K562 (cell line): ENCODE results near the gene KIF26B. TPM values are rescaled to one million over a fixed set of nuclear protein-coding genes. Genes with fewer than 3 reads are reported as not detected.

Source experiments
- ATAC-seq: fragments of 200-7000 bp; cut with Tn5 transposase; 3 replicates; pipeline ENCODE4 v1.9.1; 2020; ENCODE audit warnings: moderate library complexity
- BruUV-seq: library from RNA; stranded (reverse); fragments of 400-500 nt; replicated peaks from 2 replicates; lab custom pipeline; 2021; lab: Mats Ljungman, UMichigan
- CTCF ChIA-PET: fragments of 300-600 bp; formaldehyde crosslinking; extraction: SDS; loops from one replicate; lab custom pipeline; 2021; ENCODE audit warnings: low intra/inter-chr PET ratio; lab: Yijun Ruan, JAX
- POLR2A ChIA-PET: fragments of 300-600, 350-650 bp; sonication (Branson Sonifier 250); formaldehyde crosslinking; extraction: SDS; loops from one replicate; lab custom pipeline; 2021; ENCODE audit warnings: antibody characterized with exemption, inconsistent platforms; lab: Yijun Ruan, JAX
- DNase-seq, 4 experiments: peaks; one replicate each; pipeline versions ENCODE4 v3.0.0 to v3.0.0-alpha.2; 2011 to 2018; ENCODE audit warnings: low spot score in 3 of 4, mixed read lengths in 3 of 4; ENCODE audit errors: extremely low read depth in 1 of 4
- FAIRE-seq: peaks from 2 replicates; lab custom pipeline; 2011; peaks lifted over from hg19 to GRCh38; lab: Jason Lieb, UNC
- H2AFZ ChIP-seq: 2 replicates; pipeline ENCODE4 v1.6.0; 2011; ENCODE audit warnings: low read depth, low read length, control low read depth, inconsistent platforms
- H3K27ac ChIP-seq: fragments of 200-600 bp; 3 replicates; pipeline ENCODE4 v1.8.0; 2011; ENCODE audit warnings: low read depth, mild to moderate bottlenecking, control low read depth, inconsistent platforms, low read length, moderate library complexity, mixed read lengths; ENCODE audit errors: extremely low read depth
- H3K27me3 ChIP-seq, 2 experiments: fragments of 300-600 bp in 1 of 2; 2 replicates in 1 of 2; 3 replicates in 1 of 2; pipeline versions ENCODE4 v1.6.0 to v1.8.0; 2011; ENCODE audit warnings: inconsistent platforms in 2 of 2, low read length in 2 of 2, mild to moderate bottlenecking in 1 of 2, mixed read lengths in 1 of 2, moderate library complexity in 1 of 2; ENCODE audit not compliant: control insufficient read depth in 2 of 2, insufficient read depth in 2 of 2
- H3K36me3 ChIP-seq: fragments of 300-600 bp; 3 replicates; pipeline ENCODE4 v1.8.0; 2011; ENCODE audit warnings: mild to moderate bottlenecking, low read length, inconsistent platforms; ENCODE audit not compliant: control insufficient read depth, insufficient read depth
- H3K4me1 ChIP-seq, 2 experiments: fragments of 200-600 bp in 1 of 2; replicated peaks in 1 of 2; 2 replicates in 1 of 2; 3 replicates in 1 of 2; pipeline versions ENCODE4 v1.5.1 to v1.8.0; 2011; ENCODE audit warnings: inconsistent platforms in 2 of 2, low read length in 2 of 2, mild to moderate bottlenecking in 1 of 2, mixed read lengths in 1 of 2, moderate library complexity in 1 of 2; ENCODE audit not compliant: control insufficient read depth in 2 of 2, insufficient read depth in 2 of 2
- H3K4me2 ChIP-seq: 2 replicates; pipeline ENCODE4 v1.6.1; 2011; ENCODE audit warnings: low read length, control low read depth, inconsistent platforms, mixed read lengths; ENCODE audit not compliant: insufficient read depth
- H3K4me3 ChIP-seq: fragments of 200-600 bp; sonication (generic), shearing (Covaris generic); 2 replicates; pipeline ENCODE4 v1.5.1; 2016; ENCODE audit warnings: control low read depth, inconsistent platforms
- H3K79me2 ChIP-seq: fragments of 200-600 bp; 3 replicates; pipeline ENCODE4 v1.8.0; 2011; ENCODE audit warnings: low read length, inconsistent platforms; ENCODE audit not compliant: control insufficient read depth, insufficient read depth
- H3K9ac ChIP-seq, 2 experiments: 2 replicates each; pipeline versions ENCODE4 v1.6.0 to v1.6.1; 2011; ENCODE audit warnings: low read depth in 2 of 2, low read length in 2 of 2, control low read depth in 1 of 2, inconsistent platforms in 1 of 2, mild to moderate bottlenecking in 1 of 2, mixed read lengths in 1 of 2; ENCODE audit not compliant: insufficient read depth in 1 of 2
- H3K9me1 ChIP-seq: one replicate; pipeline ENCODE4 v1.6.0; 2011; ENCODE audit warnings: inconsistent platforms, mild to moderate bottlenecking, low read length, moderate library complexity; ENCODE audit not compliant: control insufficient read depth, insufficient read depth
- H3K9me3 ChIP-seq: replicated peaks from 2 replicates; pipeline ENCODE4 v1.5.1; 2011; ENCODE audit warnings: low read depth, low read length, inconsistent platforms; ENCODE audit not compliant: control insufficient read depth, insufficient read depth
- H4K20me1 ChIP-seq: replicated peaks from 2 replicates; pipeline ENCODE4 v1.6.1; 2011; ENCODE audit warnings: low read length, inconsistent platforms, mixed read lengths; ENCODE audit not compliant: control insufficient read depth, insufficient read depth
- BCOR ChIP-seq: fragments of 450-650 bp; IDR thresholded peaks from 2 replicates; pipeline ENCODE4 v1.6.1; 2016
- CGGBP1 ChIP-seq: fragments of 250-450 bp; sonication (Bioruptor Pico); IDR thresholded peaks from 2 replicates; pipeline ENCODE4 v1.9.0; 2021; ENCODE audit warnings: mild to moderate bottlenecking
- CHD4 ChIP-seq: fragments of 200-600 bp; sonication (generic); IDR thresholded peaks from 3 replicates; pipeline ENCODE4 v1.6.1; 2012; ENCODE audit warnings: low read depth, mild to moderate bottlenecking, mixed read lengths, low read length, inconsistent platforms; ENCODE audit not compliant: insufficient read depth, insufficient replicate concordance, poor library complexity, severe bottlenecking
- HDAC2 ChIP-seq: fragments of 450-650 bp; IDR thresholded peaks from 2 replicates; pipeline ENCODE4 v1.6.1; 2016; ENCODE audit warnings: mild to moderate bottlenecking
- HES1 ChIP-seq: fragments of 450-650 bp; IDR thresholded peaks from 2 replicates; pipeline ENCODE4 v1.6.1; 2016; ENCODE audit warnings: low read depth, mild to moderate bottlenecking, moderate library complexity
- HNRNPUL1 ChIP-seq: fragments of 200-400 bp; formaldehyde crosslinking; IDR thresholded peaks from 2 replicates; pipeline ENCODE4 v1.6.1; 2017; ENCODE audit warnings: low read length
- ILF3 ChIP-seq: fragments of 450-650 bp; IDR thresholded peaks from 2 replicates; pipeline ENCODE4 v1.6.1; 2018; ENCODE audit warnings: antibody characterized with exemption, mild to moderate bottlenecking, moderate library complexity, borderline replicate concordance
- NELFE ChIP-seq: IDR thresholded peaks from 2 replicates; pipeline ENCODE4 v1.6.1; 2011; ENCODE audit warnings: mild to moderate bottlenecking; ENCODE audit not compliant: insufficient read depth, insufficient read length
- NR2C2 ChIP-seq, 2 experiments: fragments of 200-800 bp in 1 of 2; sonication (Bioruptor generic) in 1 of 2; sonication (generic) in 1 of 2; formaldehyde crosslinking in 1 of 2; IDR thresholded peaks; 2 replicates each; pipeline versions ENCODE4 v1.6.1 to v1.8.0; 2016 to 2022; ENCODE audit warnings: mild to moderate bottlenecking in 1 of 2, missing compliant biosample characterization in 1 of 2, missing genetic modification characterization in 1 of 2, missing genetic modification reagents in 1 of 2
- RBM14 ChIP-seq: fragments of 200-400 bp; formaldehyde crosslinking; IDR thresholded peaks from 2 replicates; pipeline ENCODE4 v1.6.1; 2018; ENCODE audit warnings: low read depth, mild to moderate bottlenecking, low read length, moderate library complexity, borderline replicate concordance; ENCODE audit not compliant: insufficient read depth
- SRSF3 ChIP-seq: fragments of 200-400 bp; formaldehyde crosslinking; IDR thresholded peaks from 2 replicates; pipeline ENCODE4 v1.6.1; 2016; ENCODE audit warnings: mild to moderate bottlenecking, low read length, moderate library complexity; ENCODE audit not compliant: insufficient read depth
- TCF7 ChIP-seq: sonication (generic); IDR thresholded peaks from 2 replicates; pipeline ENCODE4 v1.6.1; 2016; ENCODE audit warnings: antibody characterized with exemption, borderline replicate concordance
- TFE3 ChIP-seq: fragments of 450-650 bp; formaldehyde crosslinking; IDR thresholded peaks from 2 replicates; pipeline ENCODE4 v1.4.0; 2020; ENCODE audit warnings: mild to moderate bottlenecking, mixed read lengths
- WGBS: fragments of 100-300 bp; shearing (Covaris generic); methylation state at CpG from one replicate; pipeline ENCODE4 v1.1.6; 2016; ENCODE audit warnings: low coverage, mixed read lengths; ENCODE audit not compliant: insufficient coverage; ENCODE audit errors: missing lambda C conversion rate; 5-methylcytosine and 5-hydroxymethylcytosine counted together
- in situ Hi-C: fragments of 300-500 bp; cut with MboI; formaldehyde crosslinking; loops from 4 replicates; pipeline ENCODE4 v1.15.0; 2018; ENCODE audit warnings: inconsistent platforms, mixed read lengths
- intact Hi-C: fragments of 100-400 bp; cut with micrococcal nuclease; formaldehyde crosslinking; loops from 2 replicates; pipeline ENCODE4 v1.14.2; 2022
- polyA plus RNA-seq, 8 experiments: library from polyadenylated mRNA; depleted of rRNA in 4 of 8; stranded (reverse) in 5 of 8; unstranded in 3 of 8; fragments of >200 nt; fragmentation: Nextera tagmentation in 2 of 8; fragmentation: Illumina TruSeq in 1 of 8; extraction: Ambion mirVana in 2 of 8; extraction: Trizol in 1 of 8; gene quantifications; 2 replicates each; pipeline versions ENCODE4 v1.2.1 to v1.2.3, GENCODE V29; 2011 to 2014; ENCODE audit warnings: inconsistent platforms in 1 of 8, missing spikeins in 1 of 8
- total RNA-seq, 7 experiments: library from RNA; depleted of rRNA in 6 of 7; stranded (reverse); fragments of >200 nt in 6 of 7; fragmentation: Illumina TruSeq in 2 of 7; extraction: Trizol in 2 of 7; gene quantifications; 2 replicates each; pipeline versions ENCODE4 v1.2.1 to v1.2.3, GENCODE V29; 2011 to 2021; ENCODE audit warnings: low replicate concordance in 1 of 7
- TF ChIP-seq, protein P1 (sequence below): sonication (generic); formaldehyde crosslinking; IDR thresholded peaks from 2 replicates; pipeline ENCODE4 v1.8.0; 2022; ENCODE audit warnings: missing genetic modification reagents, mild to moderate bottlenecking, moderate library complexity, borderline replicate concordance
- TF ChIP-seq, protein P2 (sequence below): sonication (generic); formaldehyde crosslinking; IDR thresholded peaks from 2 replicates; pipeline ENCODE4 v1.8.1; 2023; ENCODE audit warnings: mild to moderate bottlenecking, missing genetic modification reagents

KIF26B gene
- total and polyA plus RNA-seq, 9 of the 15 experiments (the other 6 are each of a cell fraction or from before 2014, with no cell fraction given), result 0.02 to 0.08 (median 0.03) TPM; not detected in 6

DNA sequence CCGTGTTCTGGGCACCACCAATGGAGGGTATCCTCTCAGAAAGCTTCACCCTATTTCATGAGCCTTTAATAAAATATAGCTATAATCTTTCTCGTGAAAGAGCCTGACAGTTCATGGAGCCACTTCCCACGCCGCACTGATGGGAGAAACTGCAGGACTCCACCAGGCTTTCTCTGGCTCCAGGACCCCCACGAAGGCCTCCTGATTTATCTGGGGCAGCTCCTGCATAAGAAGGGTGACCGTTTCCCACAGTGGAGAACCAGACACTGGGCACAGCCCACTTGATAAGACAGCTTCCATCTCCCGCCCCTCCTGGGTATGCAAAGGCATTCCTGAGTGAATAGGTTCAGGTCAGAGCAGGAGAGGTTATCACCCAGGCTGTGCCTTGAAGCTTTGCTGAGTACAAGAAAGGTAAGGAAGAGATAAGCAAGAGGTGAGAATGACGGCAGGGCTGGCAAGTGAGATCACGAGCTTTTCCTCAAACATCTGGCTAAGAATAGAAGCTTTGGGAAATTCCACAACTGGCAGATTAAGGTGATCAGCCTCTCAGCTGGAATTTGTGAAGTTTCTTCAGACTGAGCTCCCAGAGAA lies 499.8 kb downstream of the KIF26B start:
- Histone ChIP-seq H3K27me3 (peaks cover 66 to 87% of the 10 kb centered on the region in 2 experiments), H4K20me1 (no peaks in the 10 kb centered on the region), H3K79me2 (no peaks in the 10 kb centered on the region), H3K36me3 (no peaks in the 10 kb centered on the region), H2AFZ (no peak overlapping the region), H3K27ac (no peak overlapping the region), H3K9me3 (no peaks in the 10 kb centered on the region), H3K9me1 (no peaks in the 10 kb centered on the region), H3K4me3 (no peak overlapping the region), H3K4me2 (no peak overlapping the region), H3K9ac (no peak overlapping the region), H3K4me1 (no peaks in the 10 kb centered on the region)
- FAIRE-seq (no peak), ATAC-seq (no peak), DNase-seq (no peak)
- intact Hi-C loops (no loop called here), in situ Hi-C loops (no loop called here)
- 3% methylated on average over 9 of the region's 9 CpGs for WGBS
- ChIA-PET CTCF (no interaction called here), POLR2A (no interaction called here)
- no TSS peak for BruUV-seq
- TF ChIP-seq HES1 (no peak), ILF3 (no peak), TFE3 (no peak), NR2C2 (CRISPR knock-in tag; IDR thresholded peaks at IDR 0.05) (no peak), NR2C2 (tag; IDR thresholded peaks at IDR 0.05) (no peak), RBM14 (no peak), HNRNPUL1 (no peak), SRSF3 (no peak), CGGBP1 (CRISPR knock-in tag) (no peak), CHD4 (no peak), NELFE (no peak), TCF7 (no peak), BCOR (no peak), HDAC2 (no peak)
- TF ChIP-seq, protein P1, sequence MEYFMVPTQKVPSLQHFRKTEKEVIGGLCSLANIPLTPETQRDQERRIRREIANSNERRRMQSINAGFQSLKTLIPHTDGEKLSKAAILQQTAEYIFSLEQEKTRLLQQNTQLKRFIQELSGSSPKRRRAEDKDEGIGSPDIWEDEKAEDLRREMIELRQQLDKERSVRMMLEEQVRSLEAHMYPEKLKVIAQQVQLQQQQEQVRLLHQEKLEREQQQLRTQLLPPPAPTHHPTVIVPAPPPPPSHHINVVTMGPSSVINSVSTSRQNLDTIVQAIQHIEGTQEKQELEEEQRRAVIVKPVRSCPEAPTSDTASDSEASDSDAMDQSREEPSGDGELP (CRISPR knock-in tag), result no peak
- TF ChIP-seq, protein P2, sequence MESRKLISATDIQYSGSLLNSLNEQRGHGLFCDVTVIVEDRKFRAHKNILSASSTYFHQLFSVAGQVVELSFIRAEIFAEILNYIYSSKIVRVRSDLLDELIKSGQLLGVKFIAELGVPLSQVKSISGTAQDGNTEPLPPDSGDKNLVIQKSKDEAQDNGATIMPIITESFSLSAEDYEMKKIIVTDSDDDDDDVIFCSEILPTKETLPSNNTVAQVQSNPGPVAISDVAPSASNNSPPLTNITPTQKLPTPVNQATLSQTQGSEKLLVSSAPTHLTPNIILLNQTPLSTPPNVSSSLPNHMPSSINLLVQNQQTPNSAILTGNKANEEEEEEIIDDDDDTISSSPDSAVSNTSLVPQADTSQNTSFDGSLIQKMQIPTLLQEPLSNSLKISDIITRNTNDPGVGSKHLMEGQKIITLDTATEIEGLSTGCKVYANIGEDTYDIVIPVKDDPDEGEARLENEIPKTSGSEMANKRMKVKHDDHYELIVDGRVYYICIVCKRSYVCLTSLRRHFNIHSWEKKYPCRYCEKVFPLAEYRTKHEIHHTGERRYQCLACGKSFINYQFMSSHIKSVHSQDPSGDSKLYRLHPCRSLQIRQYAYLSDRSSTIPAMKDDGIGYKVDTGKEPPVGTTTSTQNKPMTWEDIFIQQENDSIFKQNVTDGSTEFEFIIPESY, result no peak
